GM23338 (cell line): ENCODE data around the gene DAPK2. TPM values are rescaled to one million over a fixed set of nuclear protein-coding genes. Genes with fewer than 3 reads are reported as not detected.

Source experiments
- ATAC-seq: fragments of 200-7000 bp; cut with Tn5 transposase; 3 replicates; pipeline ENCODE4 v1.9.1; 2020
- DNase-seq: peaks from one replicate; pipeline ENCODE4 v3.0.0-alpha.2; 2015; ENCODE audit warnings: low spot score
- H2AFZ ChIP-seq: fragments of 200-600 bp; sonication (generic); 2 replicates; pipeline ENCODE4 v1.8.0; 2016; ENCODE audit warnings: antibody characterized with exemption, mild to moderate bottlenecking, moderate library complexity
- H3F3A ChIP-seq: fragments of 200-600 bp; sonication (generic); replicated peaks from 2 replicates; pipeline ENCODE4 v1.8.0; 2017; ENCODE audit warnings: antibody characterized with exemption, mixed run types, low read depth
- H3K27ac ChIP-seq: fragments of 200-600 bp; sonication (generic); 2 replicates; pipeline ENCODE4 v1.6.1; 2016; ENCODE audit warnings: low read depth
- H3K27me3 ChIP-seq: fragments of 200-600 bp; sonication (generic); 2 replicates; pipeline ENCODE4 v1.8.0; 2016; ENCODE audit warnings: mild to moderate bottlenecking, mixed run types, moderate library complexity; ENCODE audit not compliant: insufficient read depth
- H3K36me3 ChIP-seq: fragments of 200-600 bp; sonication (generic); 2 replicates; pipeline ENCODE4 v1.8.0; 2016; ENCODE audit warnings: mild to moderate bottlenecking; ENCODE audit not compliant: insufficient read depth
- H3K4me1 ChIP-seq: fragments of 200-600 bp; sonication (generic); 2 replicates; pipeline ENCODE4 v1.8.0; 2016; ENCODE audit warnings: mild to moderate bottlenecking, moderate library complexity; ENCODE audit not compliant: insufficient read depth
- H3K4me2 ChIP-seq: fragments of 200-600 bp; sonication (generic); 2 replicates; pipeline ENCODE4 v1.7.1; 2017; ENCODE audit warnings: mixed run types
- H3K4me3 ChIP-seq: fragments of 200-600 bp; sonication (generic); 2 replicates; pipeline ENCODE4 v1.6.1; 2016; ENCODE audit warnings: mixed run types
- H3K79me2 ChIP-seq: fragments of 200-600 bp; sonication (generic); replicated peaks from 2 replicates; pipeline ENCODE4 v1.8.0; 2017; ENCODE audit warnings: mild to moderate bottlenecking; ENCODE audit not compliant: insufficient read depth
- H3K9me2 ChIP-seq: fragments of 200-600 bp; sonication (generic); 2 replicates; pipeline ENCODE4 v1.8.0; 2017; ENCODE audit not compliant: insufficient read depth
- H4K20me1 ChIP-seq: fragments of 200-600 bp; sonication (generic); replicated peaks from 2 replicates; pipeline ENCODE4 v1.8.0; 2017; ENCODE audit warnings: mild to moderate bottlenecking; ENCODE audit not compliant: insufficient read depth
- H3K27ac Mint-ChIP-seq: 2 replicates; pipeline ENCODE4 v1.8.0; 2020; ENCODE audit warnings: inconsistent platforms, mild to moderate bottlenecking, moderate library complexity, mixed read lengths
- H3K27me3 Mint-ChIP-seq: 3 replicates; pipeline ENCODE4 v1.8.0; 2022; ENCODE audit warnings: low read depth, mild to moderate bottlenecking, moderate library complexity, mixed read lengths, inconsistent platforms; ENCODE audit not compliant: insufficient read depth, poor library complexity
- H3K36me3 Mint-ChIP-seq: 3 replicates; pipeline ENCODE4 v1.8.0; 2021; ENCODE audit warnings: low read depth, mild to moderate bottlenecking, inconsistent platforms, moderate library complexity, mixed read lengths
- H3K4me1 Mint-ChIP-seq: 3 replicates; pipeline ENCODE4 v1.8.0; 2020; ENCODE audit warnings: mild to moderate bottlenecking, inconsistent platforms, mixed read lengths
- H3K4me3 Mint-ChIP-seq: 3 replicates; pipeline ENCODE4 v1.8.0; 2021; ENCODE audit warnings: moderate library complexity, mild to moderate bottlenecking, inconsistent platforms, mixed read lengths
- H3K9me3 Mint-ChIP-seq: 3 replicates; pipeline ENCODE4 v1.8.0; 2020; ENCODE audit warnings: moderate library complexity, mild to moderate bottlenecking, inconsistent platforms, mixed read lengths
- CREB1 ChIP-seq: fragments of 250-450 bp; sonication (Bioruptor Pico); IDR thresholded peaks from 2 replicates; pipeline ENCODE4 v1.5.0; 2020; ENCODE audit warnings: low read depth, mild to moderate bottlenecking, moderate library complexity
- EZH2 ChIP-seq: fragments of 200-600 bp; sonication (generic); IDR thresholded peaks from one replicate; pipeline ENCODE4 v1.8.0; 2017; ENCODE audit warnings: antibody characterized with exemption, mild to moderate bottlenecking, low read depth; ENCODE audit not compliant: unreplicated experiment
- EZH2phosphoT487 ChIP-seq: fragments of 200-600 bp; sonication (generic); IDR thresholded peaks from one replicate; pipeline ENCODE4 v1.8.1; 2018; ENCODE audit warnings: antibody characterized with exemption; ENCODE audit not compliant: unreplicated experiment
- JUNB ChIP-seq: IDR thresholded peaks from one replicate; pipeline ENCODE4 v1.6.1; 2016; ENCODE audit warnings: antibody characterized with exemption; ENCODE audit not compliant: unreplicated experiment
- NANOG ChIP-seq: IDR thresholded peaks from 2 replicates; pipeline ENCODE4 v1.6.1; 2016; ENCODE audit warnings: antibody characterized with exemption, borderline replicate concordance
- POLR2AphosphoS5 ChIP-seq: IDR thresholded peaks from 2 replicates; pipeline ENCODE4 v1.6.1; 2016; ENCODE audit warnings: antibody characterized with exemption, low read depth
- STAT1 ChIP-seq: IDR thresholded peaks from one replicate; pipeline ENCODE4 v1.6.1; 2016; ENCODE audit warnings: antibody characterized with exemption; ENCODE audit not compliant: unreplicated experiment
- ZNF114 ChIP-seq: fragments of 250-450 bp; sonication (Bioruptor Pico); IDR thresholded peaks from 2 replicates; pipeline ENCODE4 v1.5.0; 2020; ENCODE audit warnings: mild to moderate bottlenecking, moderate library complexity
- ZNF331 ChIP-seq: fragments of 250-450 bp; sonication (Bioruptor Pico); IDR thresholded peaks from 2 replicates; pipeline ENCODE4 v1.5.0; 2020; ENCODE audit warnings: low read depth, mild to moderate bottlenecking, moderate library complexity
- polyA plus RNA-seq: library from polyadenylated mRNA; unstranded; fragments of >200 nt; fragmentation: Nextera tagmentation; extraction: Ambion mirVana; gene quantifications from 2 replicates; pipeline ENCODE4 v1.2.1, GENCODE V29; 2016
- total RNA-seq: library from RNA; depleted of rRNA; stranded (reverse); fragments of >200 nt; shearing (Covaris generic); gene quantifications from 2 replicates; pipeline ENCODE4 v1.2.3, GENCODE V29; 2014
- TF ChIP-seq, protein P1 (sequence below), 2 experiments: fragments of 200-600 bp in 1 of 2; sonication (generic) in 1 of 2; conservative IDR thresholded peaks; 2 replicates each; pipeline versions ENCODE4 v1.5.1 to v1.6.1; 2016 to 2017; ENCODE audit warnings: antibody characterized with exemption in 2 of 2, low read depth in 2 of 2, mild to moderate bottlenecking in 2 of 2, moderate library complexity in 1 of 2
- TF ChIP-seq, protein P2 (sequence below): IDR thresholded peaks from one replicate; pipeline ENCODE4 v1.6.1; 2018; ENCODE audit warnings: antibody characterized with exemption; ENCODE audit not compliant: unreplicated experiment
- TF ChIP-seq, protein P3 (sequence below): fragments of 250-450 bp; sonication (Bioruptor Pico); IDR thresholded peaks from 2 replicates; pipeline ENCODE4 v1.5.0; 2020; ENCODE audit warnings: mild to moderate bottlenecking, moderate library complexity
- TF ChIP-seq, protein P4 (sequence below): IDR thresholded peaks from 2 replicates; pipeline ENCODE4 v1.6.1; 2016; ENCODE audit warnings: antibody characterized with exemption

DAPK2 gene
- total and polyA plus RNA-seq, 2 experiments from 2014 or later, result 1.6 to 3.1 TPM

DNA sequence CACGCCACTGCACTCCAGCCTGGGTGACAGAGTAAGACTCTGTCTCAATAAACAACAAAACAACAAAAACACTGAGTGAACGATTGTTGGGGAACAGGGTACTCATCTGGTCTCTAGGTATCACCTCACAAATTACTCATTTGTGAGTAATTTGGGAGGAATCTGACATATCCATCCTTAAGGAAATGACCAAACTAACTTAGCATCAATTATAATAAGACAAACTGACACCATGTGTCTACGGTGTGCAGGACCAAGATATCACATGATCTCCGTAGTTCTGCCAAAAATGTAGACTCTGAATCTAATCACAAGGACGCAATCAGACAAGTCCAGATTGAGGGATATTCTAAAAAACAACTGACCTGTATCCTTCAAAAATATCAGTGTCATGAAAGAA is 12.0 kb upstream of the DAPK2 start:
- no peaks in the 10 kb centered on the region for H3K4me1 Mint-ChIP-seq
- Histone ChIP-seq H3K4me1 (no peaks in the 10 kb centered on the region), H2AFZ (no peak overlapping the region), H3K27me3 (no peaks in the 10 kb centered on the region), H3K79me2 (no peaks in the 10 kb centered on the region), H3K27ac (no peak overlapping the region), H3K4me3 (no peak overlapping the region), H3K4me2 (no peak overlapping the region), H3F3A (no peaks in the 10 kb centered on the region), H3K36me3 (no peaks in the 10 kb centered on the region), H3K9me2 (no peaks in the 10 kb centered on the region), H4K20me1 (no peaks in the 10 kb centered on the region)
- H3K9me3 Mint-ChIP-seq, result peaks cover 7% of the 10 kb centered on the region; the same call in 2 of the 3 replicates
- no peak overlapping the region for H3K27ac Mint-ChIP-seq
- TF ChIP-seq, protein P1, sequence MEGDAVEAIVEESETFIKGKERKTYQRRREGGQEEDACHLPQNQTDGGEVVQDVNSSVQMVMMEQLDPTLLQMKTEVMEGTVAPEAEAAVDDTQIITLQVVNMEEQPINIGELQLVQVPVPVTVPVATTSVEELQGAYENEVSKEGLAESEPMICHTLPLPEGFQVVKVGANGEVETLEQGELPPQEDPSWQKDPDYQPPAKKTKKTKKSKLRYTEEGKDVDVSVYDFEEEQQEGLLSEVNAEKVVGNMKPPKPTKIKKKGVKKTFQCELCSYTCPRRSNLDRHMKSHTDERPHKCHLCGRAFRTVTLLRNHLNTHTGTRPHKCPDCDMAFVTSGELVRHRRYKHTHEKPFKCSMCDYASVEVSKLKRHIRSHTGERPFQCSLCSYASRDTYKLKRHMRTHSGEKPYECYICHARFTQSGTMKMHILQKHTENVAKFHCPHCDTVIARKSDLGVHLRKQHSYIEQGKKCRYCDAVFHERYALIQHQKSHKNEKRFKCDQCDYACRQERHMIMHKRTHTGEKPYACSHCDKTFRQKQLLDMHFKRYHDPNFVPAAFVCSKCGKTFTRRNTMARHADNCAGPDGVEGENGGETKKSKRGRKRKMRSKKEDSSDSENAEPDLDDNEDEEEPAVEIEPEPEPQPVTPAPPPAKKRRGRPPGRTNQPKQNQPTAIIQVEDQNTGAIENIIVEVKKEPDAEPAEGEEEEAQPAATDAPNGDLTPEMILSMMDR (conservative IDR thresholded peaks at IDR 0.05; ENCODE audit: low read depth in 2 of 2), result no peak
- TF ChIP-seq JUNB, result no peak
- no peak for TF ChIP-seq ZNF114 (CRISPR knock-in tag)
- TF ChIP-seq EZH2, result no peak
- TF ChIP-seq, protein P2, sequence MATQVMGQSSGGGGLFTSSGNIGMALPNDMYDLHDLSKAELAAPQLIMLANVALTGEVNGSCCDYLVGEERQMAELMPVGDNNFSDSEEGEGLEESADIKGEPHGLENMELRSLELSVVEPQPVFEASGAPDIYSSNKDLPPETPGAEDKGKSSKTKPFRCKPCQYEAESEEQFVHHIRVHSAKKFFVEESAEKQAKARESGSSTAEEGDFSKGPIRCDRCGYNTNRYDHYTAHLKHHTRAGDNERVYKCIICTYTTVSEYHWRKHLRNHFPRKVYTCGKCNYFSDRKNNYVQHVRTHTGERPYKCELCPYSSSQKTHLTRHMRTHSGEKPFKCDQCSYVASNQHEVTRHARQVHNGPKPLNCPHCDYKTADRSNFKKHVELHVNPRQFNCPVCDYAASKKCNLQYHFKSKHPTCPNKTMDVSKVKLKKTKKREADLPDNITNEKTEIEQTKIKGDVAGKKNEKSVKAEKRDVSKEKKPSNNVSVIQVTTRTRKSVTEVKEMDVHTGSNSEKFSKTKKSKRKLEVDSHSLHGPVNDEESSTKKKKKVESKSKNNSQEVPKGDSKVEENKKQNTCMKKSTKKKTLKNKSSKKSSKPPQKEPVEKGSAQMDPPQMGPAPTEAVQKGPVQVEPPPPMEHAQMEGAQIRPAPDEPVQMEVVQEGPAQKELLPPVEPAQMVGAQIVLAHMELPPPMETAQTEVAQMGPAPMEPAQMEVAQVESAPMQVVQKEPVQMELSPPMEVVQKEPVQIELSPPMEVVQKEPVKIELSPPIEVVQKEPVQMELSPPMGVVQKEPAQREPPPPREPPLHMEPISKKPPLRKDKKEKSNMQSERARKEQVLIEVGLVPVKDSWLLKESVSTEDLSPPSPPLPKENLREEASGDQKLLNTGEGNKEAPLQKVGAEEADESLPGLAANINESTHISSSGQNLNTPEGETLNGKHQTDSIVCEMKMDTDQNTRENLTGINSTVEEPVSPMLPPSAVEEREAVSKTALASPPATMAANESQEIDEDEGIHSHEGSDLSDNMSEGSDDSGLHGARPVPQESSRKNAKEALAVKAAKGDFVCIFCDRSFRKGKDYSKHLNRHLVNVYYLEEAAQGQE, result no peak
- TF ChIP-seq, protein P3, sequence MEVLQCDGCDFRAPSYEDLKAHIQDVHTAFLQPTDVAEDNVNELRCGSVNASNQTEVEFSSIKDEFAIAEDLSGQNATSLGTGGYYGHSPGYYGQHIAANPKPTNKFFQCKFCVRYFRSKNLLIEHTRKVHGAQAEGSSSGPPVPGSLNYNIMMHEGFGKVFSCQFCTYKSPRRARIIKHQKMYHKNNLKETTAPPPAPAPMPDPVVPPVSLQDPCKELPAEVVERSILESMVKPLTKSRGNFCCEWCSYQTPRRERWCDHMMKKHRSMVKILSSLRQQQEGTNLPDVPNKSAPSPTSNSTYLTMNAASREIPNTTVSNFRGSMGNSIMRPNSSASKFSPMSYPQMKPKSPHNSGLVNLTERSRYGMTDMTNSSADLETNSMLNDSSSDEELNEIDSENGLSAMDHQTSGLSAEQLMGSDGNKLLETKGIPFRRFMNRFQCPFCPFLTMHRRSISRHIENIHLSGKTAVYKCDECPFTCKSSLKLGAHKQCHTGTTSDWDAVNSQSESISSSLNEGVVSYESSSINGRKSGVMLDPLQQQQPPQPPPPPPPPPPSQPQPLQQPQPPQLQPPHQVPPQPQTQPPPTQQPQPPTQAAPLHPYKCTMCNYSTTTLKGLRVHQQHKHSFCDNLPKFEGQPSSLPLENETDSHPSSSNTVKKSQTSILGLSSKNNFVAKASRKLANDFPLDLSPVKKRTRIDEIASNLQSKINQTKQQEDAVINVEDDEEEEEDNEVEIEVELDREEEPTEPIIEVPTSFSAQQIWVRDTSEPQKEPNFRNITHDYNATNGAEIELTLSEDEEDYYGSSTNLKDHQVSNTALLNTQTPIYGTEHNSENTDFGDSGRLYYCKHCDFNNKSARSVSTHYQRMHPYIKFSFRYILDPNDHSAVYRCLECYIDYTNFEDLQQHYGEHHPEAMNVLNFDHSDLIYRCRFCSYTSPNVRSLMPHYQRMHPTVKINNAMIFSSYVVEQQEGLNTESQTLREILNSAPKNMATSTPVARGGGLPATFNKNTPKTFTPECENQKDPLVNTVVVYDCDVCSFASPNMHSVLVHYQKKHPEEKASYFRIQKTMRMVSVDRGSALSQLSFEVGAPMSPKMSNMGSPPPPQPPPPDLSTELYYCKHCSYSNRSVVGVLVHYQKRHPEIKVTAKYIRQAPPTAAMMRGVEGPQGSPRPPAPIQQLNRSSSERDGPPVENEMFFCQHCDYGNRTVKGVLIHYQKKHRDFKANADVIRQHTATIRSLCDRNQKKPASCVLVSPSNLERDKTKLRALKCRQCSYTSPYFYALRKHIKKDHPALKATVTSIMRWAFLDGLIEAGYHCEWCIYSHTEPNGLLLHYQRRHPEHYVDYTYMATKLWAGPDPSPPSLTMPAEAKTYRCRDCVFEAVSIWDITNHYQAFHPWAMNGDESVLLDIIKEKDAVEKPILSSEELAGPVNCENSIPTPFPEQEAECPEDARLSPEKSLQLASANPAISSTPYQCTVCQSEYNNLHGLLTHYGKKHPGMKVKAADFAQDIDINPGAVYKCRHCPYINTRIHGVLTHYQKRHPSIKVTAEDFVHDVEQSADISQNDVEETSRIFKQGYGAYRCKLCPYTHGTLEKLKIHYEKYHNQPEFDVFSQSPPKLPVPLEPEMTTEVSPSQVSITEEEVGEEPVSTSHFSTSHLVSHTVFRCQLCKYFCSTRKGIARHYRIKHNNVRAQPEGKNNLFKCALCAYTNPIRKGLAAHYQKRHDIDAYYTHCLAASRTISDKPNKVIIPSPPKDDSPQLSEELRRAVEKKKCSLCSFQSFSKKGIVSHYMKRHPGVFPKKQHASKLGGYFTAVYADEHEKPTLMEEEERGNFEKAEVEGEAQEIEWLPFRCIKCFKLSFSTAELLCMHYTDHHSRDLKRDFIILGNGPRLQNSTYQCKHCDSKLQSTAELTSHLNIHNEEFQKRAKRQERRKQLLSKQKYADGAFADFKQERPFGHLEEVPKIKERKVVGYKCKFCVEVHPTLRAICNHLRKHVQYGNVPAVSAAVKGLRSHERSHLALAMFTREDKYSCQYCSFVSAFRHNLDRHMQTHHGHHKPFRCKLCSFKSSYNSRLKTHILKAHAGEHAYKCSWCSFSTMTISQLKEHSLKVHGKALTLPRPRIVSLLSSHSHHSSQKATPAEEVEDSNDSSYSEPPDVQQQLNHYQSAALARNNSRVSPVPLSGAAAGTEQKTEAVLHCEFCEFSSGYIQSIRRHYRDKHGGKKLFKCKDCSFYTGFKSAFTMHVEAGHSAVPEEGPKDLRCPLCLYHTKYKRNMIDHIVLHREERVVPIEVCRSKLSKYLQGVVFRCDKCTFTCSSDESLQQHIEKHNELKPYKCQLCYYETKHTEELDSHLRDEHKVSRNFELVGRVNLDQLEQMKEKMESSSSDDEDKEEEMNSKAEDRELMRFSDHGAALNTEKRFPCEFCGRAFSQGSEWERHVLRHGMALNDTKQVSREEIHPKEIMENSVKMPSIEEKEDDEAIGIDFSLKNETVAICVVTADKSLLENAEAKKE (CRISPR knock-in tag), result no peak
- TF ChIP-seq NANOG, result no peak
- TF ChIP-seq ZNF331 (CRISPR knock-in tag), result no peak
- no peak for TF ChIP-seq EZH2phosphoT487
- TF ChIP-seq STAT1, result no peak
- TF ChIP-seq POLR2AphosphoS5, result no peak
- TF ChIP-seq, protein P4, sequence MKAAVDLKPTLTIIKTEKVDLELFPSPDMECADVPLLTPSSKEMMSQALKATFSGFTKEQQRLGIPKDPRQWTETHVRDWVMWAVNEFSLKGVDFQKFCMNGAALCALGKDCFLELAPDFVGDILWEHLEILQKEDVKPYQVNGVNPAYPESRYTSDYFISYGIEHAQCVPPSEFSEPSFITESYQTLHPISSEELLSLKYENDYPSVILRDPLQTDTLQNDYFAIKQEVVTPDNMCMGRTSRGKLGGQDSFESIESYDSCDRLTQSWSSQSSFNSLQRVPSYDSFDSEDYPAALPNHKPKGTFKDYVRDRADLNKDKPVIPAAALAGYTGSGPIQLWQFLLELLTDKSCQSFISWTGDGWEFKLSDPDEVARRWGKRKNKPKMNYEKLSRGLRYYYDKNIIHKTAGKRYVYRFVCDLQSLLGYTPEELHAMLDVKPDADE, result no peak
- no peak for TF ChIP-seq CREB1 (CRISPR knock-in tag)
- no peak for ATAC-seq
- H3K36me3 Mint-ChIP-seq, result no peaks in the 10 kb centered on the region
- no peak overlapping the region for H3K4me3 Mint-ChIP-seq
- no peak for DNase-seq
- H3K27me3 Mint-ChIP-seq, result peaks cover 3% of the 10 kb centered on the region
